ENCODE measurements around the gene TRPM3. TPM values are rescaled to one million over a fixed set of nuclear protein-coding genes. Genes with fewer than 3 reads are reported as not detected.
A peak's percentile ranks its signal among the peaks of the same experiment; 100 is the strongest.

Gene TRPM3
- total RNA-seq, 1 donor from 2014 or later: 0.25 TPM

- TF ChIP-seq, protein P1, sequence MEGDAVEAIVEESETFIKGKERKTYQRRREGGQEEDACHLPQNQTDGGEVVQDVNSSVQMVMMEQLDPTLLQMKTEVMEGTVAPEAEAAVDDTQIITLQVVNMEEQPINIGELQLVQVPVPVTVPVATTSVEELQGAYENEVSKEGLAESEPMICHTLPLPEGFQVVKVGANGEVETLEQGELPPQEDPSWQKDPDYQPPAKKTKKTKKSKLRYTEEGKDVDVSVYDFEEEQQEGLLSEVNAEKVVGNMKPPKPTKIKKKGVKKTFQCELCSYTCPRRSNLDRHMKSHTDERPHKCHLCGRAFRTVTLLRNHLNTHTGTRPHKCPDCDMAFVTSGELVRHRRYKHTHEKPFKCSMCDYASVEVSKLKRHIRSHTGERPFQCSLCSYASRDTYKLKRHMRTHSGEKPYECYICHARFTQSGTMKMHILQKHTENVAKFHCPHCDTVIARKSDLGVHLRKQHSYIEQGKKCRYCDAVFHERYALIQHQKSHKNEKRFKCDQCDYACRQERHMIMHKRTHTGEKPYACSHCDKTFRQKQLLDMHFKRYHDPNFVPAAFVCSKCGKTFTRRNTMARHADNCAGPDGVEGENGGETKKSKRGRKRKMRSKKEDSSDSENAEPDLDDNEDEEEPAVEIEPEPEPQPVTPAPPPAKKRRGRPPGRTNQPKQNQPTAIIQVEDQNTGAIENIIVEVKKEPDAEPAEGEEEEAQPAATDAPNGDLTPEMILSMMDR (IDR thresholded peaks at IDR 0.05): no peak
- no peak for TF ChIP-seq POLR2AphosphoS5 (IDR thresholded peaks at IDR 0.05; ENCODE audit: insufficient read depth in 1 of 2, low read depth in 1 of 2)
- TF ChIP-seq POLR2A (IDR thresholded peaks at IDR 0.05): no peak
- intact Hi-C loops (cut with DNase I): no loop called here
These were observed 636.1 kb downstream of the TRPM3 start for GRCh38 chr9:70485273-70485858.

DNA sequence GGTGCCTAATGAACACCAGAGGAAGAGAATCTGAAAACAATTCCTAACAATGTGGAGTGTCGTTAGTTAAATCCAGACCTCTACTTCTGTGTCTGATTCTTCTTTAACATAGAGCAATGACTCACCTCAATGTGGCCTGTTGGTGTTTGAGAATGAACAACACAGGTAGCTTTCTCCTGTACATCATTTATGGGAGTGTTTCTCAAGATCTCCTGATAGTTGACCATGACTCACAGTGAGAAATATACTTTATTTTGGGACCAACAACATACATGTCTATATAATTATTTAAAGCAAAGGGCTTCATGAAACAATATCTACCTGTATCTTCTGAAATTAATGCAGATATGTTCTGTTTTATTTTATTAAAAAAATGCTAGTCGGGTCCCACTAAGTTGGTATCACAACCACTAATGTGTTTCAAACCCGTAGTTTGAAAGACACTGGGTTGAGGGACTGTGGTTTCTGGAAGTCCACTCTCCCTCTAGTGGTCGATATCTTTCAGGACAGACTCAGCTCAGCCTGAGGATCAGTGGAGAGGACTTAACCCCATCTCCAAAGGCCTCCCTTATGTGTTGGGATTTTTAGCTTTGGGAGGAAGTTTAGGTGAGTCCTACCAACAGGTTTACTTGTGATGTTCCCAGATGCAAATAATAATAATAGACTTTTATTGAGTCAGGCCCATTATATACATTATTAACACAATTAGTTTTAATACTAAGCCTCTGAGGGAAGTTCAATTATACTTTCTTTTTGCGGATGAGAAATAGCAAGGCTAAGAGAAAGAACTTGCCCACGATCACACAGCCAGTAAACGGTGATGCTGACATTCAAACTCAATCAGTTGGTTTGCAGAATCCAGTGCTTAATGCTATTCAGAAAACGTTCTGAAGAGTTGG lies 636.9 kb downstream of the TRPM3 start:
- Histone ChIP-seq H3K27ac (peak overlapping the region; percentile 15), H3K4me1 (peaks cover 84% of the 10 kb centered on the region), H3K9me3 (no peaks in the 10 kb centered on the region), H3K36me3 (no peaks in the 10 kb centered on the region), H3K4me3 (no peak overlapping the region), H3K27me3 (no peaks in the 10 kb centered on the region)
- intact Hi-C loops (cut with DNase I): loop anchor here (5.0 kb wide), 1 partner anchor 103 kb away; no protein-coding TSS in a partner anchor
- TF ChIP-seq POLR2AphosphoS5 (IDR thresholded peaks at IDR 0.05; ENCODE audit: insufficient read depth in 1 of 2, low read depth in 1 of 2) (peak in 1 of 2 donors; percentile 44), POLR2A (IDR thresholded peaks at IDR 0.05) (no peak)
- TF ChIP-seq, protein P1 (IDR thresholded peaks at IDR 0.05): peak; percentile 24 to 76 (median 25)
- no peak for DNase-seq (ENCODE audit: extremely low spot score in 2 of 2)

More at GRCh38 chr9:70485273-70485858, 636.1 kb downstream of the TRPM3 start:
- Histone ChIP-seq H3K9me3 (no peaks in the 10 kb centered on the region), H3K4me1 (peaks cover 76% of the 10 kb centered on the region), H3K27me3 (no peaks in the 10 kb centered on the region), H3K4me3 (no peak overlapping the region), H3K36me3 (no peaks in the 10 kb centered on the region), H3K27ac (peak overlapping the region; percentile 15)
- no peak for DNase-seq (ENCODE audit: extremely low spot score in 2 of 2)

DNA sequence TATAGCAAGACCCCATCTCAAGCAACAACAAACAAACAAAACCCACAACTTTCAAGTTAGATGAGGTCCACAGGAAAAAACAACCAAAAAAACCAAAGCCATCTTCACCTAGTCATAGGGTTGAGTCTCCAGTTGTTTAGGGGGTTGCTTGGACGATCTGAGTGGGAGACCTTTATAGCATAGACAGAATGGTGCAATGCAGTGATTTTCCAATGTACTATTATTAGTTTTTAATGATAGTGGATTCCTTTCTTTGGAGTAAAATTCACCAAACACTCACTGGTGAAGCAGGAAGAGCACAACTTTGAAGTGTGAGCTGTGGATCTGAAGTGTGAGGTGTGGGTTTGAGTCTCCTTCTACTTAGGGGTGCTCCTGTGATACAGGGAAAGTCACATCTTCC lies 640.0 kb downstream of the TRPM3 start:
- Histone ChIP-seq H3K27me3 (no peaks in the 10 kb centered on the region), H3K9me3 (no peaks in the 10 kb centered on the region), H3K36me3 (no peaks in the 10 kb centered on the region), H3K4me1 (peaks cover 97% of the 10 kb centered on the region), H3K27ac (peak overlapping the region; percentile 95), H3K4me3 (no peak overlapping the region)
- TF ChIP-seq, protein P1 (IDR thresholded peaks at IDR 0.05): no peak
- DNase-seq (ENCODE audit: extremely low spot score in 2 of 2): no peak
- intact Hi-C loops (cut with DNase I): loop anchor here (2.0 to 5.0 kb wide), 2 partner anchors 106 to 119 kb away; no protein-coding TSS in a partner anchor

DNA sequence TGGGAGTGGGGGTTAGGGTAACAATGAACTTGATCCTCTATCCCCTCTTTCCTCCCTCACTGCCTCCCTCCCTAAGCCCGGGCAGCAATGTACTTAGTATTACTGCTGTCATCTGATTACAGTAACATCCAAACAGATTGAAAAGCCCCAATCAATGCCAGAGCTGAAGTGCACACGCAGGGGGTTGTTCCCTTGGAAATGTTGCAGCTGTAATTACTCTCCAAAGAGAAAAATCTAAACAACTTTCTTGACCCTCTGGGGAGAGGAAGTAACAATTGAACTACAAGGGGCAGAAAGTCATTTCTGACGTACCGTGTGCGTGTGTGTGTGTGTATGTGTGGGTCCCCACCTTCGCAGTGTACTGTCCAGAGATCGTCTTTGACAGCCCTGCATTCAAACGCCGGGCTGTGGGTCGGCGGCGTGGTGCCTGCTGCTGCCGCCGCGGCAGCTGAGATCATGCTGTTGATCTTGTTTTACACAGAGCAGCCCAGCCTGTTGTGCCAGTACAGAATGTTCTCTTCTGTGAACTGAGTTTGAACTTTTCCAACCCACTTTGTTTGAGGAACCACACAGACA lies 640.9 kb downstream of the TRPM3 start:
- no peaks in the 10 kb centered on the region for H3K36me3 ChIP-seq
- H3K27me3 ChIP-seq: no peaks in the 10 kb centered on the region
- H3K4me3 ChIP-seq: peak overlapping the region; percentile 9 to 18
- H3K9me3 ChIP-seq: no peaks in the 10 kb centered on the region
- peak overlapping the region; percentile 95 for H3K27ac ChIP-seq
- TF ChIP-seq POLR2A (IDR thresholded peaks at IDR 0.05) (peak in 1 of 2 donors; percentile 70), POLR2AphosphoS5 (IDR thresholded peaks at IDR 0.05; ENCODE audit: insufficient read depth in 1 of 2, low read depth in 1 of 2) (peak; percentile 96 to 99)
- TF ChIP-seq, protein P1 (IDR thresholded peaks at IDR 0.05): no peak
- DNase-seq (ENCODE audit: extremely low spot score in 2 of 2): peak in 1 of 2 donors; percentile 99
- intact Hi-C loops (cut with DNase I): loop anchor here (1.0 to 5.0 kb wide), 3 partner anchors 59 to 120 kb away; no protein-coding TSS in a partner anchor
- H3K4me1 ChIP-seq: peaks cover 97% of the 10 kb centered on the region

Measured in vagina (tissue), 2 donors.